ENCODE measurements around the gene KCNG1.

KCNG1 gene

DNA sequence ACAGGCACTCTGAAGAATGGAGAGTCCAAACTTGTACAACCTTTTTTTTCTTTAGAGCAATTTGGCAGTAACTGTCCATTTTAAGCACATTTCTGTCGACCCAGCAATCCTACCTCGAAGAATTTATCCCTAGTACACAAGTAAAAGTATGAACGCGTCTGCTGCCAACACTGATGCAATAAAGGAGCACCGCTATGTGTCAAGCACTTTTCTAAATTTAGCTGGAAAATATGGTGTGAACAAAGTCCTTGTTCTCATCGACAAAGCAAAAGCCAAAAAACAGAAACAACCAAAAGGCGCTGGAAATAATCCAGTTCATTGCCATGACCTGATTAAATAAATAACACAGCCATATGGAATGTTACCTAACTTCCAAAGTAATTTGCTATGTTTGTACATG is 65.6 kb downstream of the KCNG1 start:
- DNase-seq (ENCODE audit: low read depth in 1 of 2, low spot score in 1 of 2), result no peak

- DNase-seq (ENCODE audit: low read depth in 1 of 2, low spot score in 1 of 2), result no peak
Observed at GRCh38 chr20:50953821-50954220, 69.1 kb downstream of the KCNG1 start.
